Choroid plexus epithelial cell (primary cell): ENCODE results near the gene DHX38.
"Not testable (repeated sequence)": the region's sequence is repeated elsewhere in the genome, so short reads cannot be mapped to it uniquely, and the experiment has no call there.

Experiments
- DNase-seq: peaks from one replicate; pipeline ENCODE4 v3.0.0-alpha.2; 2010; ENCODE audit warnings: low read depth
- H3K4me3 ChIP-seq: 2 replicates; pipeline ENCODE4 v1.5.1; 2011; ENCODE audit warnings: low read depth, mild to moderate bottlenecking, control low read depth, low read length, moderate library complexity
- TF ChIP-seq, protein P1 (sequence below): conservative IDR thresholded peaks from 2 replicates; pipeline ENCODE4 v1.5.1; 2011; ENCODE audit warnings: low read depth, mild to moderate bottlenecking, control low read depth, inconsistent platforms, low read length, moderate library complexity

DHX38 gene

DNA sequence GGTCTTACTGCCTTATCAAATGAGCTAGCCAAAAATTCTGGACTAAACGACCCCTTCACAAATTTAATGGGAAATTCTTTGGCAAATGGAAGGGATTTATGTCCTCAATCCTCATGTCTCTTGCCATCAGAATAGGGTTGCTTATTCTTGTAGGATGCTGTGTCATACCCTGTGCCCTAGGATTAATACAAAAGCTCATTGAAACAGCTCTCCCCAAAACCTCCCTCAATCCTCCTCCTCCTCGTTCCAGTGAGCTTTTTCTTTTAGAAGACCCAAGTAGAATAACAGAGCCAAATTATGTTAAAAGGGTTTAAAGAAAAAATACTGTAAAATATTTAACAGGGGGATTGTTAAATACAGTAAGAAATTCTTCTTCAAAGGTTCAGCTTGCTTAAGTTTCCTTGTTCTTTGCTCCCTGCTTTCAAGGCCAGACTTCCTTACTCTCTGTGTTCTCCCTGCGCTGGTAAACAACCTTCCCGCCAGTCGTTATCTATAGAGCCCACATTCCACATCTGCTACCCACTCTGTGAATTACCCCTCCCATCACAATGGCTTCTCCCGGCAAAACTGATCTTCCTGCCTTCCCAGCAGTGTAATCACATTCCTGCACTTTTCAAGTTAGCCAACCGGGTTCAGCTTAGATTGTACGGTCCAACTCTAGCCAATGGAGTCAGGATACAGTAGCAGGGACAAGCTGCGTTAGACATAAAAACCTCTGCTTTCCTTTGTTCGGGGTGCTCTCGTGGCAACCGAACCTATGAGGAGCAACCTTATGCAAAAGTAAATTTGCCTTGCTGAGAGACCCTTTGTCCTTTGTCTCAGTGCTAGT, 20.9 kb upstream of the DHX38 start:
- DNase-seq = peak; percentile 16
- TF ChIP-seq, protein P1, sequence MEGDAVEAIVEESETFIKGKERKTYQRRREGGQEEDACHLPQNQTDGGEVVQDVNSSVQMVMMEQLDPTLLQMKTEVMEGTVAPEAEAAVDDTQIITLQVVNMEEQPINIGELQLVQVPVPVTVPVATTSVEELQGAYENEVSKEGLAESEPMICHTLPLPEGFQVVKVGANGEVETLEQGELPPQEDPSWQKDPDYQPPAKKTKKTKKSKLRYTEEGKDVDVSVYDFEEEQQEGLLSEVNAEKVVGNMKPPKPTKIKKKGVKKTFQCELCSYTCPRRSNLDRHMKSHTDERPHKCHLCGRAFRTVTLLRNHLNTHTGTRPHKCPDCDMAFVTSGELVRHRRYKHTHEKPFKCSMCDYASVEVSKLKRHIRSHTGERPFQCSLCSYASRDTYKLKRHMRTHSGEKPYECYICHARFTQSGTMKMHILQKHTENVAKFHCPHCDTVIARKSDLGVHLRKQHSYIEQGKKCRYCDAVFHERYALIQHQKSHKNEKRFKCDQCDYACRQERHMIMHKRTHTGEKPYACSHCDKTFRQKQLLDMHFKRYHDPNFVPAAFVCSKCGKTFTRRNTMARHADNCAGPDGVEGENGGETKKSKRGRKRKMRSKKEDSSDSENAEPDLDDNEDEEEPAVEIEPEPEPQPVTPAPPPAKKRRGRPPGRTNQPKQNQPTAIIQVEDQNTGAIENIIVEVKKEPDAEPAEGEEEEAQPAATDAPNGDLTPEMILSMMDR = no peak
- no peak overlapping the region for H3K4me3 ChIP-seq

DNA sequence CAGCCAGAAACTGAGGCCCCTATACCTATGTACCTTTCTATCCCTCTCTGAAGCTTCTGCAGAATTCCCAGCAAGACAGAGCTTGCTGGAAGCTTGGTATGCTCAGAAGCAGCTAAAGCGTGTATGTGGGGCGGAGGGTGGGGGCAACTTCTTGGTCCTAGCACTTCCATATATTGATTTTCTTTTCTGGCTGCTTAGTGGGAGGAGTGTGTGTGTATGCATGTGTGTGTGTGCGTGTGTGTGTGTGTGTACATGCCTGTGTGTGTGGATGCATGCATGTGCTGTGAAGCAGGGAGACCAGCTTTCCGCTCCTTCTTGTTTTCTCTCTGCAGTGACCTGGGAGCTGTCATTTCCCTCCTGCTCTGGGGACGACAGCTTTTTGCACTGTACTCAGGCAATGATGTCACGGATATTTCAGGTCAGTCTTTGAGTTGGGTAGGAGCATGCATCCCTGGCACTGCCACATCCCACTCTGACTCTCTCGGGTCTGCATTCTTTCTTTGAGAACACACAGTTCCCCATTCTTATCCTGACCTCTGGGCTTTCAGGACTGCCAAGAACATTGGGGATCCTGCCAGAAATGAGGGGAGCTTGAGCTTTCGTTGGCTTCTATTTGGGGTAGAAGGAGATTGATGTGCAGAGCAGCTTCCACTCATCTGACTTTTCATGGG, 20.0 kb upstream of the DHX38 start:
- peak; percentile 32 for DNase-seq
- TF ChIP-seq, protein P1 = no peak
- H3K4me3 ChIP-seq = no peak overlapping the region

DNA sequence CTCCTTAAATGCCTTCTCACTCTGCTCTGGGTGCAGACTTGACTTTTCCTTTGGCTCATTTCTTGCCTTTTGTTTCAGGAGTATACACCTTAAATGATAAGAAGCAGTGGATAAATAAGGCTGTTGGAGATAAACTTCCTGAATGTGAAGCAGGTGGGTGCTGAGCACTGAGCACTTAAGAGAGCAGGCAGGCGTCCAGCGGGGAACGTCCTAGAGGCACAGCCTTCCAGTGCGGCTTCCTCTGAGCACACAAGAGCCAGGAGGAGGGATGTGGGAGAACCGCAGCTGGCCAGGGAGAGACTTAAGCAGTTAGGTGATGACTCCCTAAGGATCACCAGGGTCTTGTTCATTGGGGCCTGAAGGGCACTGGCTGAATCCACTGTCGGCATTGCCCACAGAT, 18.6 kb upstream of the DHX38 start:
- not testable (repeated sequence) for H3K4me3 ChIP-seq, DNase-seq

DNA sequence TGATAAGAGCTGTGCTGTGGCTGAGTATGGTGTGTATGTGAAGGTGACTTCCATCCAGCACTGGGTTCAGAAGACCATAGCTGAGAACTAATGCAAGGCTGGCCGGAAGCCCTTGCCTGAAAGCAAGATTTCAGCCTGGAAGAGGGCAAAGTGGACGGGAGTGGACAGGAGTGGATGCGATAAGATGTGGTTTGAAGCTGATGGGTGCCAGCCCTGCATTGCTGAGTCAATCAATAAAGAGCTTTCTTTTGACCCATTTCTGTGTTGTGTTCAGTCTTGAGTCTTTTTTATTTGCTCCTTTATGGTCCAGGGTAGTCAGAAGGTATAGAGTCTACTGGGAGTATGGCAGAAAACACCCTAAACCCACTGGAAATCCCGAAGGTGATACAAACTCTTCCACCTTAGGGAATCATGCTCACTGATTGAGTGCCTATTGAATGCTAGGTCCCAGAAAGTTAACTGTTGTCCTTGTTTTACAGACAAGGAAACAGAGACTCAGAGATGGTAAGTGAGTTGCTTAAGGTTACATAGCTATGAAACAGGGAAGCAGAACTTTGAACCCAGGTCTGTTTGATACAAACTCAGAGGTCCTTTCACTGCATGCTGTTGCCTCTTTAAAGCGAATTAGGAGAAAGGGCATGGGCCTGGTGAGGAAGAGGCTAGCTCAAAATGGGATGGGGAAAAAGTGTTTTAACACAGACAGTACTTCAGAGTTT, 16.5 kb upstream of the DHX38 start:
- not testable (repeated sequence) for H3K4me3 ChIP-seq, DNase-seq

DNA sequence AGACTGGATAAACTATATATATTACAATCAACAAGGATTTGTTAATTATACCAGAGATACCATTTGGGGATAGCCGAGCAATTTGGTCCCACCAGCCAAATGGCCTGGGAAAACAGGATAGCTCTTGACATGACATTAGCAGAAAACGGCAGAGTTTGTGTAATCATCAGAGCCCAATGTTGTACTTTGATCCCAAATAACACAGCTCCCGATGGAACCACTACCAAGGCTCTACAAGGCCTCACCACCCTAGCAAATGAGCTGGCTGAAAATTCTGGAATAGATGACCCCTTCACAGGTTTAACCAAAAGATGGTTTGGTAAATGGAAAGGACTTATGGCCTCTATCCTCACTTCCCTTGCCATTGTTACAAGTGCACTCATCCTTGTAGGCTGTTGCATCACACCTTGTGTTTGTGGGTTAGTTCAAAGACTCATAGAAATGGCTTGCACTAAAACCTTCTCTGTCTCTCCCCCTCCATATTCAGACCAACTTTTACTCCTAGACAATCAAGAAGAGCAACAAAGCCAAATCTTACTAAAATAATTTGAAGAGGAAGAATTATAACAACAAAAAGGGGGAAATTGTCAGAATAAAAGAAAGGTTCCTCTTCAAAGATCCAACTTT, 9.8 kb upstream of the DHX38 start:
- TF ChIP-seq, protein P1 = no peak
- no peak overlapping the region for H3K4me3 ChIP-seq
- DNase-seq = no peak

DNA sequence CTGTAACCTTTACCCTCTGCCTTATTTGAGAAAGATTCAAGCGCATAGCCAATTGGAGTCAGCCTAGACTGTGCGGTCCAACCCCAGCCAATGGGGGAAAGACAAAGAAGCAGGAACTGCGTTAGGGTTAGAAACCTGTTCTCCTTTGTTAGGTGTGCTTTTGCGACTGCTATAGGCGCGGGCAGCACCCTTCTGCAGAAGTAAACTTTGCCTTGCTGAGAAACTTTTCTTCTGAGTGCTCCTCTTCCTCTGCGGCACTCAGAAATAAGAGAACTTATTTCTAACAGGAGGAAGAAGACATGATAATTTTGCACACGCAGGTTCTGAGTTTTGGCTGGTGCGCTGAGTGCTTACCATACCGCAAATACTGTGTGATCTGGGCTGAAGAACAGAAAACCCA, 9.2 kb upstream of the DHX38 start:
- no peak for DNase-seq
- TF ChIP-seq, protein P1 = no peak
- H3K4me3 ChIP-seq = no peak overlapping the region

DNA sequence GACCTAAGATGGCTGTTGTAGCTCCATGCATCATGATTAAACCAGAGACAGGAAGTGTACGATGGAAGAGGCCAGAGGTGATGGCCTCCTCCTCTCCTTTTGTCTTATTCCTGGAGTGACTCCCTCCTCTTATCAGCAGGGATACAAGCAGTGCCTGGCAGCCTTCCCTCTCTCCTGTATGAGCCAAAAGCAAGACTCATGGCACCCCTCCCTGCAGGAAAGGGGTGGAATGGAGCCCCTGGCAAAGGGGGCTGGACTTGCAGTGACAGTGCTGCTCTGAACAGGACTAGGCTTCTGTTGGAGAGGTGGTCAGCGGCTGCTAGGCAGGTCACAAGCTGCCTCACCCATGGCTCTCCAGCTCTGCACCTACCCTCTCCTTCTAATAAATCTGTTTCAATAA, 8.6 kb upstream of the DHX38 start:
- no peak for DNase-seq
- TF ChIP-seq, protein P1 = no peak
- H3K4me3 ChIP-seq = no peak overlapping the region
